ENCODE results near the gene NME4. TPM values are rescaled to one million over a fixed set of nuclear protein-coding genes. Genes with fewer than 3 reads are reported as not detected.

The NME4 gene
- polyA plus RNA-seq, 1 of the 3 experiments (the other 2 are of a cell fraction), result 509 TPM

DNA sequence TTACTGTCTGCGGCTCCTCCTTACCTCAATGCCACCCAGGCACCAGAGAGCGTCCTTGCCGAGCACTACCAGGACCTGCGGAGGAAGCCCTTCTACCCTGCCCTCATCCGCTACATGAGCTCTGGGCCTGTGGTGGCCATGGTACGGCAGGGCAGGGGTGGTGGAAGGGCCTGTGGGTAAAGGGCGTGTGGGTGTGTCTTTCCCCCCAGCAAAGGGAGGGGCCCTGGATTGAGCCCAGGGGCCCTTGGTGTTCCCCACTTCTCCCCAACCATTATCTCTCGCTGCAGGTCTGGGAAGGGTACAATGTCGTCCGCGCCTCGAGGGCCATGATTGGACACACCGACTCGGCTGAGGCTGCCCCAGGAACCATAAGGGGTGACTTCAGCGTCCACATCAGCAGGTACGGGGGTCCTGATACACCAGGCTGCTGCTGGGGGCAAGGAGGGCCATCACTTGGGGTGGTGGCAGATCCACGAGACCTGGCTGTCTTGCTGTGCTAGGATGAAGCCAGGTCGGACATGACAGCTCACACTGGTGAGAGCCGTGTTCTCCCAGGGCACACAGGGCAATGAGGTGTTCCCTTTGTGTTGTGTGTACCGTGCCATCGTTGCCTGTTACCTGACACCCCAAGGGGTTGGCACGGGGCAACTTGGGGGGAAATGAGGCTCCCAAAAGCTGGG is 2.5 kb downstream of the NME4 start:
- Histone ChIP-seq H3K4me3 (ENCODE audit: low read depth in 2 of 2, low read length in 1 of 2) (no peak overlapping the region), H3K79me2 (ENCODE audit: insufficient read depth) (peaks cover 17% of the 10 kb centered on the region), H3K4me1 (ENCODE audit: control insufficient read depth in 1 of 2, insufficient read depth in 2 of 2, low read depth in 1 of 2, low read length in 1 of 2) (peaks cover 7 to 16% of the 10 kb centered on the region in 2 experiments; a peak in 2 of 4 replicates), H2AFZ (ENCODE audit: low read depth) (no peak overlapping the region), H3K27ac (ENCODE audit: low read depth in 2 of 2, low read length in 1 of 2) (no peak overlapping the region), H3F3A (replicated peaks; ENCODE audit: insufficient read depth) (peaks cover 54% of the 10 kb centered on the region), H3K27me3 (ENCODE audit: insufficient read depth) (no peaks in the 10 kb centered on the region), H3K36me3 (replicated peaks in 1 of 2; ENCODE audit: control insufficient read depth in 1 of 2, insufficient read depth in 2 of 2, low read length in 1 of 2) (peaks cover 0 to 17% of the 10 kb centered on the region in 2 experiments), H4K20me1 (ENCODE audit: insufficient read depth) (0 out of 2 replicates have a peak, but pooled peaks cover 10% of the 10 kb centered on the region), H3K9me2 (no peaks in the 10 kb centered on the region), H3K9me3 (no peaks in the 10 kb centered on the region), H3K9ac (no peak overlapping the region), H3K4me2 (no peak overlapping the region)
- POLR2A ChIA-PET, result no interaction called here
- TF ChIP-seq FOXJ3 (CRISPR knock-in tag; IDR thresholded peaks at IDR 0.05) (no peak), TAF1 (IDR thresholded peaks at IDR 0.05; ENCODE audit: borderline replicate concordance, low read depth, low read length) (no peak), EP300 (IDR thresholded peaks at IDR 0.05; ENCODE audit: borderline replicate concordance in 1 of 2, low read depth in 1 of 2, low read length in 1 of 2) (no peak), RXRA (IDR thresholded peaks at IDR 0.05; ENCODE audit: borderline replicate concordance, low read depth) (no peak), FOXM1 (IDR thresholded peaks at IDR 0.05; ENCODE audit: low read depth) (no peak), YY1 (IDR thresholded peaks at IDR 0.05; ENCODE audit: low read depth) (no peak), NRF1 (IDR thresholded peaks at IDR 0.05; ENCODE audit: low read depth, low read length) (no peak), MXI1 (IDR thresholded peaks at IDR 0.05; ENCODE audit: low read depth, low read length) (no peak), RAD21 (IDR thresholded peaks at IDR 0.05; ENCODE audit: low read length) (no peak), SIN3A (IDR thresholded peaks at IDR 0.05; ENCODE audit: borderline replicate concordance, low read depth, low read length) (no peak), GABPA (IDR thresholded peaks at IDR 0.05; ENCODE audit: low read depth) (no peak), GATA2 (CRISPR knock-in tag; IDR thresholded peaks at IDR 0.05) (no peak), TCF12 (IDR thresholded peaks at IDR 0.05) (no peak), ELF1 (IDR thresholded peaks at IDR 0.05) (no peak), NFIC (IDR thresholded peaks at IDR 0.05; ENCODE audit: borderline replicate concordance) (no peak), RCOR1 (IDR thresholded peaks at IDR 0.05; ENCODE audit: low read length) (no peak)
- TF ChIP-seq, protein P1, sequence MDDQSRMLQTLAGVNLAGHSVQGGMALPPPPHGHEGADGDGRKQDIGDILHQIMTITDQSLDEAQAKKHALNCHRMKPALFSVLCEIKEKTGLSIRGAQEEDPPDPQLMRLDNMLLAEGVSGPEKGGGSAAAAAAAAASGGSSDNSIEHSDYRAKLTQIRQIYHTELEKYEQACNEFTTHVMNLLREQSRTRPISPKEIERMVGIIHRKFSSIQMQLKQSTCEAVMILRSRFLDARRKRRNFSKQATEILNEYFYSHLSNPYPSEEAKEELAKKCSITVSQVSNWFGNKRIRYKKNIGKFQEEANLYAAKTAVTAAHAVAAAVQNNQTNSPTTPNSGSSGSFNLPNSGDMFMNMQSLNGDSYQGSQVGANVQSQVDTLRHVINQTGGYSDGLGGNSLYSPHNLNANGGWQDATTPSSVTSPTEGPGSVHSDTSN (IDR thresholded peaks at IDR 0.05), result no peak
- no peak for DNase-seq
- CTCF ChIA-PET, result no interaction called here
- 95% methylated on average over 11 of the region's 22 CpGs for WGBS (ENCODE audit: low lambda C conversion rate)

DNA sequence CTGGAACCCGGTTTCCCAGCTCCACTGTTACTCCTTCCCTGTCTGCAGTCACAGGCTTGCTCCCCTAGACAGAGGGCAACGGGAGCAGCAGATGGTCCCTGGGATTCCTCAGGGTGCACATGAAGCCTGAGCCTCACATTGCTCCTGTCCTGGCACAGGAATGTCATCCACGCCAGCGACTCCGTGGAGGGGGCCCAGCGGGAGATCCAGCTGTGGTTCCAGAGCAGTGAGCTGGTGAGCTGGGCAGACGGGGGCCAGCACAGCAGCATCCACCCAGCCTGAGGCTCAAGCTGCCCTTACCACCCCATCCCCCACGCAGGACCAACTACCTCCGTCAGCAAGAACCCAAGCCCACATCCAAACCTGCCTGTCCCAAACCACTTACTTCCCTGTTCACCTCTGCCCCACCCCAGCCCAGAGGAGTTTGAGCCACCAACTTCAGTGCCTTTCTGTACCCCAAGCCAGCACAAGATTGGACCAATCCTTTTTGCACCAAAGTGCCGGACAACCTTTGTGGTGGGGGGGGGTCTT is 3.1 kb downstream of the NME4 start:
- Histone ChIP-seq H3K4me2 (peak overlapping the region; percentile 89; the same call in 1 of the 2 replicates), H2AFZ (ENCODE audit: low read depth) (no peak overlapping the region), H3F3A (replicated peaks; ENCODE audit: insufficient read depth) (peaks cover 53% of the 10 kb centered on the region), H3K4me3 (ENCODE audit: low read depth in 2 of 2, low read length in 1 of 2) (peak overlapping the region in 1 of 2 experiments; percentile 79; a peak in 1 of 4 replicates), H3K4me1 (ENCODE audit: control insufficient read depth in 1 of 2, insufficient read depth in 2 of 2, low read depth in 1 of 2, low read length in 1 of 2) (peaks cover 7 to 16% of the 10 kb centered on the region in 2 experiments; a peak in 2 of 4 replicates), H3K79me2 (ENCODE audit: insufficient read depth) (peaks cover 17% of the 10 kb centered on the region), H3K9ac (no peak overlapping the region), H3K9me3 (no peaks in the 10 kb centered on the region), H4K20me1 (ENCODE audit: insufficient read depth) (0 out of 2 replicates have a peak, but pooled peaks cover 10% of the 10 kb centered on the region), H3K27ac (ENCODE audit: low read depth in 2 of 2, low read length in 1 of 2) (no peak overlapping the region; a peak in 1 of 4 replicates), H3K27me3 (ENCODE audit: insufficient read depth) (no peaks in the 10 kb centered on the region), H3K9me2 (no peaks in the 10 kb centered on the region), H3K36me3 (replicated peaks in 1 of 2; ENCODE audit: control insufficient read depth in 1 of 2, insufficient read depth in 2 of 2, low read length in 1 of 2) (peaks cover 0 to 17% of the 10 kb centered on the region in 2 experiments)
- DNase-seq, result no peak
- POLR2A ChIA-PET, result no interaction called here
- CTCF ChIA-PET, result interaction anchor here (0.9 to 2.8 kb wide), 3 partner anchors 8 to 328 kb away, joined by 3 to 15 read pairs (median 7); partner anchors contain the start of genes RAB11FIP3 and RHBDF1
- WGBS (ENCODE audit: low lambda C conversion rate), result 69% methylated on average over 7 of the region's 10 CpGs
- TF ChIP-seq, protein P1 (IDR thresholded peaks at IDR 0.05), result no peak
- TF ChIP-seq TCF12 (IDR thresholded peaks at IDR 0.05), result no peak
- TF ChIP-seq NRF1 (IDR thresholded peaks at IDR 0.05; ENCODE audit: low read depth, low read length), result no peak
- no peak for TF ChIP-seq USF2 (IDR thresholded peaks at IDR 0.05; ENCODE audit: borderline replicate concordance, low read depth, low read length)
- TF ChIP-seq FOXM1 (IDR thresholded peaks at IDR 0.05; ENCODE audit: low read depth), result no peak
- no peak for TF ChIP-seq MXI1 (IDR thresholded peaks at IDR 0.05; ENCODE audit: low read depth, low read length)
- TF ChIP-seq SIN3A (IDR thresholded peaks at IDR 0.05; ENCODE audit: borderline replicate concordance, low read depth, low read length), result no peak
- TF ChIP-seq NFIC (IDR thresholded peaks at IDR 0.05; ENCODE audit: borderline replicate concordance), result no peak
- TF ChIP-seq FOSL2 (IDR thresholded peaks at IDR 0.05; ENCODE audit: borderline replicate concordance, low read depth), result no peak
- TF ChIP-seq, protein P2, sequence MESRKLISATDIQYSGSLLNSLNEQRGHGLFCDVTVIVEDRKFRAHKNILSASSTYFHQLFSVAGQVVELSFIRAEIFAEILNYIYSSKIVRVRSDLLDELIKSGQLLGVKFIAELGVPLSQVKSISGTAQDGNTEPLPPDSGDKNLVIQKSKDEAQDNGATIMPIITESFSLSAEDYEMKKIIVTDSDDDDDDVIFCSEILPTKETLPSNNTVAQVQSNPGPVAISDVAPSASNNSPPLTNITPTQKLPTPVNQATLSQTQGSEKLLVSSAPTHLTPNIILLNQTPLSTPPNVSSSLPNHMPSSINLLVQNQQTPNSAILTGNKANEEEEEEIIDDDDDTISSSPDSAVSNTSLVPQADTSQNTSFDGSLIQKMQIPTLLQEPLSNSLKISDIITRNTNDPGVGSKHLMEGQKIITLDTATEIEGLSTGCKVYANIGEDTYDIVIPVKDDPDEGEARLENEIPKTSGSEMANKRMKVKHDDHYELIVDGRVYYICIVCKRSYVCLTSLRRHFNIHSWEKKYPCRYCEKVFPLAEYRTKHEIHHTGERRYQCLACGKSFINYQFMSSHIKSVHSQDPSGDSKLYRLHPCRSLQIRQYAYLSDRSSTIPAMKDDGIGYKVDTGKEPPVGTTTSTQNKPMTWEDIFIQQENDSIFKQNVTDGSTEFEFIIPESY (IDR thresholded peaks at IDR 0.05; ENCODE audit: borderline replicate concordance, low read depth), result no peak
- no peak for TF ChIP-seq POLR2AphosphoS5 (IDR thresholded peaks at IDR 0.05; ENCODE audit: low read depth, low read length)
- no peak for TF ChIP-seq EP300 (IDR thresholded peaks at IDR 0.05; ENCODE audit: borderline replicate concordance in 1 of 2, low read depth in 1 of 2, low read length in 1 of 2)
- TF ChIP-seq CHD2 (IDR thresholded peaks at IDR 0.05; ENCODE audit: low read length, partially characterized antibody), result no peak
